ENCODE data around the gene EGFR.
"Not testable (repeated sequence)": the region's sequence is repeated elsewhere in the genome, so short reads cannot be mapped to it uniquely, and the experiment has no call there.

The EGFR gene

GRCh38 chr7:55152516-55152915 lies 133.7 kb downstream of the EGFR start:
- no peak for DNase-seq

- DNase-seq, result no peak
Measured at GRCh38 chr7:55154096-55154495, 135.3 kb downstream of the EGFR start.

- no peak for DNase-seq
Measured at GRCh38 chr7:55155351-55156117, 136.7 kb downstream of the EGFR start.

GRCh38 chr7:55156919-55157763 lies 138.3 kb downstream of the EGFR start:
- DNase-seq, result no peak

GRCh38 chr7:55157764-55158105 lies 138.9 kb downstream of the EGFR start:
- DNase-seq, result no peak

- no peak for DNase-seq
Measured at GRCh38 chr7:55158541-55159382, 139.9 kb downstream of the EGFR start.

- DNase-seq, result no peak
Measured at GRCh38 chr7:55160539-55160938, 141.7 kb downstream of the EGFR start.

GRCh38 chr7:55161154-55161687 lies 142.4 kb downstream of the EGFR start:
- DNase-seq, result no peak

- no peak for DNase-seq
Measured at GRCh38 chr7:55162476-55162875, 143.7 kb downstream of the EGFR start.

GRCh38 chr7:55163733-55164132 lies 144.9 kb downstream of the EGFR start:
- DNase-seq, result no peak

GRCh38 chr7:55164527-55164926 lies 145.7 kb downstream of the EGFR start:
- DNase-seq, result no peak

- no peak for DNase-seq
Measured at GRCh38 chr7:55165176-55165861, 146.5 kb downstream of the EGFR start.

- DNase-seq, result not testable (repeated sequence)
Measured at GRCh38 chr7:55167296-55167695, 148.5 kb downstream of the EGFR start.

GRCh38 chr7:55170335-55171069 lies 151.7 kb downstream of the EGFR start:
- no peak for DNase-seq

GRCh38 chr7:55171157-55171556 lies 152.3 kb downstream of the EGFR start:
- no peak for DNase-seq

- no peak for DNase-seq
Measured at GRCh38 chr7:55172161-55172560, 153.3 kb downstream of the EGFR start.

GRCh38 chr7:55172881-55173609 lies 154.2 kb downstream of the EGFR start:
- DNase-seq, result no peak

- DNase-seq, result no peak
Measured at GRCh38 chr7:55173671-55174070, 154.9 kb downstream of the EGFR start.

GRCh38 chr7:55174456-55174855 lies 155.6 kb downstream of the EGFR start:
- no peak for DNase-seq

- no peak for DNase-seq
Measured at GRCh38 chr7:55174856-55175255, 156.0 kb downstream of the EGFR start.

GRCh38 chr7:55177068-55177530 lies 158.3 kb downstream of the EGFR start:
- DNase-seq, result no peak
